Measurements from ENCODE around the gene WWC1.

The WWC1 gene

GRCh38 chr5:168291964-168292785 is 730 bp downstream of the WWC1 start:
- CTCF ChIA-PET: interaction anchor here (0.8 to 1.4 kb wide), 3 partner anchors 12 to 50 kb away, joined by 3 to 6 read pairs (median 3); no protein-coding TSS in a partner anchor
- POLR2A ChIA-PET: no interaction called here
- TF ChIP-seq CTCF (IDR thresholded peaks at IDR 0.05; ENCODE audit: control extremely low read depth, extremely low read depth, low read depth, missing control alignments): no peak
- DNase-seq (ENCODE audit: extremely low spot score): peak; percentile 37

- CTCF ChIA-PET: interaction anchor here (0.8 to 1.4 kb wide), 3 partner anchors 11 to 49 kb away, joined by 3 to 6 read pairs (median 3); no protein-coding TSS in a partner anchor
- POLR2A ChIA-PET: no interaction called here
- no peak for DNase-seq (ENCODE audit: extremely low spot score)
- no peak for TF ChIP-seq CTCF (IDR thresholded peaks at IDR 0.05; ENCODE audit: control extremely low read depth, extremely low read depth, low read depth, missing control alignments)
These were observed 1.6 kb downstream of the WWC1 start for GRCh38 chr5:168292786-168293696.

GRCh38 chr5:168295574-168296201 is 4.2 kb downstream of the WWC1 start:
- DNase-seq (ENCODE audit: extremely low spot score): no peak
- ChIA-PET CTCF (no interaction called here), POLR2A (no interaction called here)
- TF ChIP-seq CTCF (IDR thresholded peaks at IDR 0.05; ENCODE audit: control extremely low read depth, extremely low read depth, low read depth, missing control alignments): no peak

- POLR2A ChIA-PET: no interaction called here
- no peak for DNase-seq (ENCODE audit: extremely low spot score)
- no peak for TF ChIP-seq CTCF (IDR thresholded peaks at IDR 0.05; ENCODE audit: control extremely low read depth, extremely low read depth, low read depth, missing control alignments)
- CTCF ChIA-PET: no interaction called here
These were observed 5.2 kb downstream of the WWC1 start for GRCh38 chr5:168296682-168297081.

GRCh38 chr5:168298949-168299348 is 7.5 kb downstream of the WWC1 start:
- CTCF ChIA-PET: interaction anchor here (0.9 to 1.6 kb wide), 2 partner anchors 17 to 42 kb away, joined by 3 to 4 read pairs; no protein-coding TSS in a partner anchor
- POLR2A ChIA-PET: no interaction called here
- no peak for DNase-seq (ENCODE audit: extremely low spot score)
- TF ChIP-seq CTCF (IDR thresholded peaks at IDR 0.05; ENCODE audit: control extremely low read depth, extremely low read depth, low read depth, missing control alignments): no peak

- ChIA-PET CTCF (interaction anchor here (0.9 kb wide), 1 partner anchor 17 kb away, joined by 4 read pairs; no protein-coding TSS in a partner anchor), POLR2A (no interaction called here)
- no peak for TF ChIP-seq CTCF (IDR thresholded peaks at IDR 0.05; ENCODE audit: control extremely low read depth, extremely low read depth, low read depth, missing control alignments)
- no peak for DNase-seq (ENCODE audit: extremely low spot score)
These were observed 7.9 kb downstream of the WWC1 start for GRCh38 chr5:168299372-168299771.

All from GM10248 (cell line).